ENCODE results near the gene SLC9A9.

- TF ChIP-seq MXI1 (IDR thresholded peaks at IDR 0.05; ENCODE audit: low read depth, low read length) (no peak), RFX5 (IDR thresholded peaks at IDR 0.05; ENCODE audit: low read length) (no peak), MAX (IDR thresholded peaks at IDR 0.05; ENCODE audit: low read depth) (no peak), TCF12 (IDR thresholded peaks at IDR 0.05) (no peak), GABPA (IDR thresholded peaks at IDR 0.05; ENCODE audit: low read depth) (no peak), CTCF (IDR thresholded peaks at IDR 0.05) (no peak), ELF1 (IDR thresholded peaks at IDR 0.05) (no peak), CHD2 (IDR thresholded peaks at IDR 0.05; ENCODE audit: low read length, partially characterized antibody) (no peak)
Observed at GRCh38 chr3:143668924-143669790, 179.1 kb downstream of the SLC9A9 start.

All from SK-N-SH (cell line).